Measurements from ENCODE around the gene DNAJB11.

Gene DNAJB11

GRCh38 chr3:186599785-186600166 is 29.3 kb downstream of the DNAJB11 start:
- no peaks in the 10 kb centered on the region for H3K36me3 ChIP-seq (ENCODE audit: control insufficient read depth, insufficient read depth, low read length)
- H3K9me3 ChIP-seq (ENCODE audit: control insufficient read depth, insufficient read depth, low read length) = no peaks in the 10 kb centered on the region
- no peak overlapping the region for H3K9ac ChIP-seq (ENCODE audit: low read depth, low read length)
- no peaks in the 10 kb centered on the region for H3K27me3 ChIP-seq (ENCODE audit: control insufficient read depth, insufficient read depth, low read length)
- H3K4me1 ChIP-seq (ENCODE audit: control insufficient read depth, insufficient read depth, low read length) = peaks cover 4% of the 10 kb centered on the region
- no peak overlapping the region for H3K4me3 ChIP-seq (ENCODE audit: low read depth, low read length)

- H3K4me3 ChIP-seq (ENCODE audit: low read depth, low read length) = no peak overlapping the region
- no peaks in the 10 kb centered on the region for H3K36me3 ChIP-seq (ENCODE audit: control insufficient read depth, insufficient read depth, low read length)
- H3K9me3 ChIP-seq (ENCODE audit: control insufficient read depth, insufficient read depth, low read length) = no peaks in the 10 kb centered on the region
- H3K9ac ChIP-seq (ENCODE audit: low read depth, low read length) = no peak overlapping the region
- H3K4me1 ChIP-seq (ENCODE audit: control insufficient read depth, insufficient read depth, low read length) = peaks cover 4% of the 10 kb centered on the region
- H3K27me3 ChIP-seq (ENCODE audit: control insufficient read depth, insufficient read depth, low read length) = no peaks in the 10 kb centered on the region
These were observed 30.4 kb downstream of the DNAJB11 start for GRCh38 chr3:186600896-186601295.

- H3K4me3 ChIP-seq (ENCODE audit: low read depth, low read length) = no peak overlapping the region
- no peaks in the 10 kb centered on the region for H3K36me3 ChIP-seq (ENCODE audit: control insufficient read depth, insufficient read depth, low read length)
- H3K27me3 ChIP-seq (ENCODE audit: control insufficient read depth, insufficient read depth, low read length) = no peaks in the 10 kb centered on the region
- H3K9me3 ChIP-seq (ENCODE audit: control insufficient read depth, insufficient read depth, low read length) = no peaks in the 10 kb centered on the region
- H3K9ac ChIP-seq (ENCODE audit: low read depth, low read length) = no peak overlapping the region
- no peaks in the 10 kb centered on the region for H3K4me1 ChIP-seq (ENCODE audit: control insufficient read depth, insufficient read depth, low read length)
These were observed 32.6 kb downstream of the DNAJB11 start for GRCh38 chr3:186603159-186603558.

GRCh38 chr3:186605078-186605477 is 34.6 kb downstream of the DNAJB11 start:
- H3K9me3 ChIP-seq (ENCODE audit: control insufficient read depth, insufficient read depth, low read length) = no peaks in the 10 kb centered on the region

GRCh38 chr3:186605561-186606545 is 35.3 kb downstream of the DNAJB11 start:
- no peak overlapping the region for H3K4me3 ChIP-seq (ENCODE audit: low read depth, low read length)
- no peaks in the 10 kb centered on the region for H3K4me1 ChIP-seq (ENCODE audit: control insufficient read depth, insufficient read depth, low read length)
- no peaks in the 10 kb centered on the region for H3K27me3 ChIP-seq (ENCODE audit: control insufficient read depth, insufficient read depth, low read length)
- H3K9ac ChIP-seq (ENCODE audit: low read depth, low read length) = no peak overlapping the region
- H3K36me3 ChIP-seq (ENCODE audit: control insufficient read depth, insufficient read depth, low read length) = no peaks in the 10 kb centered on the region
- H3K9me3 ChIP-seq (ENCODE audit: control insufficient read depth, insufficient read depth, low read length) = no peaks in the 10 kb centered on the region

More at GRCh38 chr3:186605078-186605477, 34.6 kb downstream of the DNAJB11 start:
- no peaks in the 10 kb centered on the region for H3K27me3 ChIP-seq (ENCODE audit: control insufficient read depth, insufficient read depth, low read length)
- H3K4me3 ChIP-seq (ENCODE audit: low read depth, low read length) = no peak overlapping the region
- H3K4me1 ChIP-seq (ENCODE audit: control insufficient read depth, insufficient read depth, low read length) = no peaks in the 10 kb centered on the region
- H3K36me3 ChIP-seq (ENCODE audit: control insufficient read depth, insufficient read depth, low read length) = no peaks in the 10 kb centered on the region
- H3K9ac ChIP-seq (ENCODE audit: low read depth, low read length) = no peak overlapping the region

DNA sequence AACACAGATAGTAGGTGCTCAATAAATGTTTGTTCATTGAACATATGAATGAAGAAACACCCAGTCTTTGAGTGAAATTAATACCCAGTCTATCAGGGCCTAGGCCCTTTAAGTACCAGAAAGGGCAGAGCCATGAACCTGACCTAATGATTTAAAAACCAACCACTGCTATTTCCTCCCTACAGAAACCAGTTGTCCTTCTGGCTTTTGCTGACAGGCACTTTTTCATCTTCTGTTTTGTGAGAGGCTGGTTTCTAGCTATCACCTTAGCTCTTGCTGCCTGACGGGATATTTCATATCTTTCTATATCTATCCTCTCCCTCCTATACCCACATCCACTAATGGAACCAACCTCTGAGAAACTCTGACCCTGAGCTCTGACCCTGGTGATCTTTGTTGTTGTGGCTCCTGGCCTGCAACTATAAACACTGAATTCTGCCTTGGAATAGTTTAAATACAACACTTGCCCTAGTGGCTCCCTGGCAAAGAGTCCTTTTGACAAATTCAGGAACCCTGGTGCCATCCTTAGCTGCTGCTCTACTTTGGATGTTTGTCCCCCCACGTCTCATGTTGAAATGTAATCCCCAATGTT is 38.2 kb downstream of the DNAJB11 start:
- Histone ChIP-seq H3K9me3 (ENCODE audit: control insufficient read depth, insufficient read depth, low read length) (no peaks in the 10 kb centered on the region), H3K27me3 (ENCODE audit: control insufficient read depth, insufficient read depth, low read length) (no peaks in the 10 kb centered on the region), H3K36me3 (ENCODE audit: control insufficient read depth, insufficient read depth, low read length) (no peaks in the 10 kb centered on the region), H3K4me3 (ENCODE audit: low read depth, low read length) (no peak overlapping the region), H3K9ac (ENCODE audit: low read depth, low read length) (no peak overlapping the region), H3K4me1 (ENCODE audit: control insufficient read depth, insufficient read depth, low read length) (no peaks in the 10 kb centered on the region)

DNA sequence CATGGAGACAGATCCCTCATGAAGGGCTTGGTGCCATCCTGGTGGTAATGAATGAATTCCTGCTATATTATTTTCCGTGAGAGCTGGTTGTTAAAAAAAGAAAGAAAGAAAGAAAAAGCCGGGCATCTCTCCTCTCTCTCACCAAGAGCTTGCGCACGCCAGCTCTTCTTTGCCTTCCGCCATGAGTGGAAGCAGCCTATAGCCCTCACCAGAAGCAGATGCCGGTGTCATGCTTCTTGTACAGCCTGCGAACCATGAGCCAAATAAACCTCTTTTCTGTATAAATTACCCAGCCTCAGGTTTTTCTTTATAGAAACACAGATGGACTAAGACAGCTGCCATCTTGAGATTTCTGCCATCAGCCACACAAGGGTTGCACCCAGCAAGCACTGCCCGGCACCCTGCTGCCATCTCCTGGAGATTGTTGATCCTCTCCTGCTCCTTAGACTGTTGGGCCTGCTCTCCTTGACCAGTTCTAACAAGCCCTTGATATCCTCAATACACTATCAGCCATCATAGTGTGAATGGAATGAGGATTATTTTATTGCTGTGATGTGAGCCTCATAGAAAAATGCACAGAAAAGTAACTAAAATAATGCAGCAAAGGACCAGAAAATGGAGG is 38.8 kb downstream of the DNAJB11 start:
- Histone ChIP-seq H3K4me3 (ENCODE audit: low read depth, low read length) (no peak overlapping the region), H3K4me1 (ENCODE audit: control insufficient read depth, insufficient read depth, low read length) (no peaks in the 10 kb centered on the region), H3K9me3 (ENCODE audit: control insufficient read depth, insufficient read depth, low read length) (no peaks in the 10 kb centered on the region), H3K27me3 (ENCODE audit: control insufficient read depth, insufficient read depth, low read length) (no peaks in the 10 kb centered on the region), H3K9ac (ENCODE audit: low read depth, low read length) (no peak overlapping the region), H3K36me3 (ENCODE audit: control insufficient read depth, insufficient read depth, low read length) (no peaks in the 10 kb centered on the region)

DNA sequence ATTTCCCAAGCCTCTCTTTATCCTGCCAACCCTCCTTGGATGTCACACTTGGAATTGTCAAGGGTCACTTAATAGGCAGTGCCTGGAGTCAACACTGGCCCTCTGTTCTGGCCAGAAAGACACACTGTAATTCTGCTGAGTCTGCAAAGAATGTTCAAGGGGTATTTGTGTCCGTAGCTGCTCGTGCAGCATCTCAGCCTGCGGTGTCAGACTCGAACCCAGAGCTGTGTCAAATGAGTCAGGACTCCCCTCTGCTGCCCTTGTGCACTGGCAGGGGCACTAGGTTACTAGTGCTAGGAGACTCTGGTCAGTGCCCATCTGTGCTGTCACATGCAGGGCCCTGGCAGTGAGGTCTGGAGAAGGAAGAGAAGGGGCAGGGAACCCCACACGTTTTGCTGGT is 41.5 kb downstream of the DNAJB11 start:
- no peaks in the 10 kb centered on the region for H3K36me3 ChIP-seq (ENCODE audit: control insufficient read depth, insufficient read depth, low read length)
- no peak overlapping the region for H3K4me3 ChIP-seq (ENCODE audit: low read depth, low read length)
- H3K9ac ChIP-seq (ENCODE audit: low read depth, low read length) = no peak overlapping the region
- H3K4me1 ChIP-seq (ENCODE audit: control insufficient read depth, insufficient read depth, low read length) = peaks cover 2% of the 10 kb centered on the region
- H3K9me3 ChIP-seq (ENCODE audit: control insufficient read depth, insufficient read depth, low read length) = no peaks in the 10 kb centered on the region
- H3K27me3 ChIP-seq (ENCODE audit: control insufficient read depth, insufficient read depth, low read length) = no peaks in the 10 kb centered on the region

- H3K4me3 ChIP-seq (ENCODE audit: low read depth, low read length) = no peak within 1 kb of the TSS
- H3K27me3 ChIP-seq (ENCODE audit: control insufficient read depth, insufficient read depth, low read length) = peaks cover 7% of the 10 kb centered on the region
- peaks cover 2% of the 10 kb centered on the region for H3K4me1 ChIP-seq (ENCODE audit: control insufficient read depth, insufficient read depth, low read length)
- H3K36me3 ChIP-seq (ENCODE audit: control insufficient read depth, insufficient read depth, low read length) = no peaks in the 10 kb centered on the region
- no peaks in the 10 kb centered on the region for H3K9me3 ChIP-seq (ENCODE audit: control insufficient read depth, insufficient read depth, low read length)
- H3K9ac ChIP-seq (ENCODE audit: low read depth, low read length) = no peak within 1 kb of the TSS
These were observed 42.5 kb downstream of the DNAJB11 start, which contains the start of gene AHSG for GRCh38 chr3:186612721-186613636. AHSG (plus strand) TSS chr3:186613060; CDS start chr3:186613142, 82 bp downstream.

- Histone ChIP-seq H3K9ac (ENCODE audit: low read depth, low read length) (no peak overlapping the region), H3K27me3 (ENCODE audit: control insufficient read depth, insufficient read depth, low read length) (peaks cover 7% of the 10 kb centered on the region), H3K4me1 (ENCODE audit: control insufficient read depth, insufficient read depth, low read length) (peaks cover 2% of the 10 kb centered on the region), H3K4me3 (ENCODE audit: low read depth, low read length) (no peak overlapping the region), H3K9me3 (ENCODE audit: control insufficient read depth, insufficient read depth, low read length) (no peaks in the 10 kb centered on the region), H3K36me3 (ENCODE audit: control insufficient read depth, insufficient read depth, low read length) (no peaks in the 10 kb centered on the region)
These were observed 43.2 kb downstream of the DNAJB11 start for GRCh38 chr3:186613637-186614265.

GRCh38 chr3:186614266-186614596 is 43.7 kb downstream of the DNAJB11 start:
- Histone ChIP-seq H3K4me1 (ENCODE audit: control insufficient read depth, insufficient read depth, low read length) (peaks cover 2% of the 10 kb centered on the region), H3K27me3 (ENCODE audit: control insufficient read depth, insufficient read depth, low read length) (peaks cover 7% of the 10 kb centered on the region)

More at GRCh38 chr3:186614266-186614596, 43.7 kb downstream of the DNAJB11 start:
- Histone ChIP-seq H3K9me3 (ENCODE audit: control insufficient read depth, insufficient read depth, low read length) (no peaks in the 10 kb centered on the region), H3K36me3 (ENCODE audit: control insufficient read depth, insufficient read depth, low read length) (no peaks in the 10 kb centered on the region), H3K9ac (ENCODE audit: low read depth, low read length) (no peak overlapping the region), H3K4me3 (ENCODE audit: low read depth, low read length) (no peak overlapping the region)
